Heart left ventricle (tissue), 16 donors: Measurements from ENCODE around the gene DAPK2. TPM values are rescaled to one million over a fixed set of nuclear protein-coding genes. Genes with fewer than 3 reads are reported as not detected.
A peak's percentile ranks its signal among the peaks of the same experiment; 100 is the strongest.

ENCODE experiments used
- ATAC-seq, 4 donors: fragments of 200-7000 bp; cut with Tn5 transposase; one replicate each; pipeline ENCODE4 v1.9.1; 2020 to 2022; ENCODE audit warnings: moderate library complexity in 4 of 4, mild to moderate bottlenecking in 3 of 4, moderate number of reproducible peaks in 1 of 4
- DNase-seq, 5 donors: peaks; one replicate each; pipeline ENCODE4 v3.0.0-alpha.2; 2020
- H3K27ac ChIP-seq, 12 donors: fragments of 200-600 bp; sonication (generic) in 4 of 12; one replicate each; pipeline versions ENCODE4 v1.5.0 to v1.8.0; 2016 to 2022; ENCODE audit warnings: mild to moderate bottlenecking in 2 of 12
- H3K27me3 ChIP-seq, 9 donors: fragments of 200-600 bp; sonication (generic) in 2 of 9; one replicate each; pipeline versions ENCODE4 v1.5.1 to v1.8.0; 2016 to 2022; ENCODE audit warnings: mild to moderate bottlenecking in 3 of 9
- H3K36me3 ChIP-seq, 9 donors: fragments of 200-600 bp; sonication (generic) in 2 of 9; one replicate each; pipeline versions ENCODE4 v1.5.0 to v1.8.0; 2018 to 2022; ENCODE audit warnings: mild to moderate bottlenecking in 2 of 9
- H3K4me1 ChIP-seq, 12 donors: fragments of 200-600 bp; sonication (generic) in 4 of 12; one replicate each; pipeline versions ENCODE4 v1.5.0 to v1.8.0; 2016 to 2022; ENCODE audit warnings: mild to moderate bottlenecking in 3 of 12
- H3K4me3 ChIP-seq, 12 donors: fragments of 200-600 bp; sonication (generic) in 4 of 12; one replicate each; pipeline versions ENCODE4 v1.5.0 to v1.8.0; 2017 to 2022; ENCODE audit warnings: mild to moderate bottlenecking in 9 of 12, moderate library complexity in 4 of 12
- H3K9me3 ChIP-seq, 12 donors: fragments of 200-600 bp; sonication (generic) in 4 of 12; one replicate each; pipeline versions ENCODE4 v1.5.0 to v1.8.0; 2016 to 2022; ENCODE audit warnings: mild to moderate bottlenecking in 1 of 12
- POLR2A ChIP-seq, 2 donors: fragments of 450-650 bp; IDR thresholded peaks; one replicate each; pipeline ENCODE4 v1.6.1; 2017; ENCODE audit warnings: antibody characterized with exemption in 2 of 2, mild to moderate bottlenecking in 2 of 2, moderate library complexity in 2 of 2
- WGBS, 4 donors: extraction: QIAGEN DNeasy Blood & Tissue Kit in 2 of 4; methylation state at CpG; one replicate each; pipeline versions ENCODE4 v1.1.5 to v1.1.7; 2013 to 2018; 5-methylcytosine and 5-hydroxymethylcytosine counted together
- intact Hi-C, 10 donors: fragments of 100-400 bp; cut with DNase I; formaldehyde crosslinking; loops; one replicate each; pipeline versions ENCODE4 v1.11.1 to v1.14.2; 2022
- polyA plus RNA-seq, 2 donors: library from polyadenylated mRNA; stranded (reverse); fragments of 200-250 nt; gene quantifications; one replicate each; pipeline ENCODE4 v1.2.3, GENCODE V29; 2013
- total RNA-seq, 9 donors: library from RNA; depleted of rRNA in 2 of 9; stranded (reverse); fragments of >200 nt in 2 of 9; fragmentation: NEBNext Ultra II Directional in 3 of 9; extraction: Animal tissue kit (Norgen Biotek cat#: 25700) in 3 of 9; gene quantifications; one replicate each; pipeline versions ENCODE4 v1.1.0 to v1.2.4, GENCODE V29; 2016 to 2023
- TF ChIP-seq, protein P1 (sequence below), 12 donors: fragments of 200-600 bp; sonication (generic) in 4 of 12; IDR thresholded peaks; one replicate each; pipeline versions ENCODE4 v1.5.0 to v1.8.0; 2018 to 2022; ENCODE audit warnings: antibody characterized with exemption in 12 of 12, mild to moderate bottlenecking in 5 of 12
- donor health status: ischemic (EF 13 %, LVEDD 7.1; RV severe dilation, severe dysfunction).
- donor health status: healthy with polysubstance abuse.
- donor health status: DM: no; HTN: yes; CAD: no.
- donor health status: DM: no; HTN: no; CAD: no.
- donor health status: ischemic (EF 25% LVEDD 6.9; RV normal size, moderate dysfunction).
- donor health status: ischemic (EF 25% LVEDD 5.7; RV mildly dilated, moderate dysfunction).
- donor health status: healthy.
- donor health status: DM: yes; HTN: yes; CAD: no.
- donor health status: ischemic (EF 35%, LVEDD 5.7; RV mildly dilated, moderate dysfunction).
- donor health status: nonischemic (EF 11% LVEDD 7.7; RV severe dilation, severe dysfunction).
- donor health status: DM: yes; HTN: yes; CAD: no.
- donor health status: PGD.
- donor health status: ischemic (EF 29% LVEDD 5.4; RV normal size, mild dysfunction).
- donor health status: nonischemic (EF 23%, LVEDD 6.1; RV moderate dilation, normal function).

The DAPK2 gene
- total and polyA plus RNA-seq, 11 donors: 20.4 to 56.2 (median 26.4) TPM

DNA sequence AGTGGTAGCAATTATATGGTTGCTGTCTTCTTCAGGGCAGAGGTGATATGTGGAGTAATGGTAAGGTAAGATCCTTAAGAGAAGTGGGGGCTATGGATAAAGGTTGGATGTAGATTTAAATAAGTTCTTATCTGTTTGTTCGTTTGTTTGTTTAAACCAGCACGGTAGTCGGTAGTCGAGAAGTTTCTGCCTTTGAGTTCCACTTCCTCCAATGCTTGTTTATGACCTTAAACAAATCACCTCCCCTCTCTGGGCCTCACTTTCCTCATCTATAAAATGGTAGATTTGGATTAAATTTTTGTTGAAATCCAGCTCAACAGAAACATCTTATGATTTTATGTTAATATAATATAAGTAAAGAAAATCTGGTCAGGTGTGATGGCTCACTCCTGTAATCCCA, 11.8 kb downstream of the DAPK2 start:
- no peak for ATAC-seq
- intact Hi-C loops: no loop called here
- Histone ChIP-seq H3K4me3 (no peak overlapping the region), H3K27me3 (no peaks in the 10 kb centered on the region), H3K36me3 (peaks cover 0 to 38% (median 20%) of the 10 kb centered on the region in 9 donors), H3K9me3 (no peaks in the 10 kb centered on the region), H3K27ac (peak overlapping the region in 2 of 12 donors; percentile 2 to 7), H3K4me1 (peaks cover 0 to 30% (median 3%) of the 10 kb centered on the region in 12 donors)
- no peak for TF ChIP-seq POLR2A (IDR thresholded peaks at IDR 0.05)
- TF ChIP-seq, protein P1, sequence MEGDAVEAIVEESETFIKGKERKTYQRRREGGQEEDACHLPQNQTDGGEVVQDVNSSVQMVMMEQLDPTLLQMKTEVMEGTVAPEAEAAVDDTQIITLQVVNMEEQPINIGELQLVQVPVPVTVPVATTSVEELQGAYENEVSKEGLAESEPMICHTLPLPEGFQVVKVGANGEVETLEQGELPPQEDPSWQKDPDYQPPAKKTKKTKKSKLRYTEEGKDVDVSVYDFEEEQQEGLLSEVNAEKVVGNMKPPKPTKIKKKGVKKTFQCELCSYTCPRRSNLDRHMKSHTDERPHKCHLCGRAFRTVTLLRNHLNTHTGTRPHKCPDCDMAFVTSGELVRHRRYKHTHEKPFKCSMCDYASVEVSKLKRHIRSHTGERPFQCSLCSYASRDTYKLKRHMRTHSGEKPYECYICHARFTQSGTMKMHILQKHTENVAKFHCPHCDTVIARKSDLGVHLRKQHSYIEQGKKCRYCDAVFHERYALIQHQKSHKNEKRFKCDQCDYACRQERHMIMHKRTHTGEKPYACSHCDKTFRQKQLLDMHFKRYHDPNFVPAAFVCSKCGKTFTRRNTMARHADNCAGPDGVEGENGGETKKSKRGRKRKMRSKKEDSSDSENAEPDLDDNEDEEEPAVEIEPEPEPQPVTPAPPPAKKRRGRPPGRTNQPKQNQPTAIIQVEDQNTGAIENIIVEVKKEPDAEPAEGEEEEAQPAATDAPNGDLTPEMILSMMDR (IDR thresholded peaks at IDR 0.05): no peak
- WGBS, 4 donors: 47 to 89% (median 58%) methylated on average over 4 of the region's 4 CpGs
- no peak for DNase-seq

DNA sequence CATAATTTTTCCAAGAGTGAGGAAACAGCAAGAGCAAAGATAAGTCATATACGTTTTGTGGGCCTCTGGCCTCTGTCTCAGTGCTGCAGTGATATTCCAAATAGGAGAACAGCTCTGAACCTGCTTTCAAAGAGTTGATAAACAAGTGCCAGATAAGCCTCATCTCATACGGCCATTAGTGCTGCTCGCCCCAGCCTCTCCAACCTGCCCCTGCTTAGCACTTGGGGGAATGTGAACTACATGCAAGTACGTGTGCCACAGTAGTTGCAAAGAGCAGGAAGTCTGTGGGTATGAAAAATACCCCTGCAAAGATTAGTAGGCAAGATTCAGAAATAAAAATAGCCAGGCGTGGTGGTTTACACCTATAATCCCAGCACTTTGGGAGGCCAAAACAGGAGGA, 14.0 kb downstream of the DAPK2 start:
- TF ChIP-seq, protein P1 (IDR thresholded peaks at IDR 0.05): no peak
- TF ChIP-seq POLR2A (IDR thresholded peaks at IDR 0.05): no peak

DNA sequence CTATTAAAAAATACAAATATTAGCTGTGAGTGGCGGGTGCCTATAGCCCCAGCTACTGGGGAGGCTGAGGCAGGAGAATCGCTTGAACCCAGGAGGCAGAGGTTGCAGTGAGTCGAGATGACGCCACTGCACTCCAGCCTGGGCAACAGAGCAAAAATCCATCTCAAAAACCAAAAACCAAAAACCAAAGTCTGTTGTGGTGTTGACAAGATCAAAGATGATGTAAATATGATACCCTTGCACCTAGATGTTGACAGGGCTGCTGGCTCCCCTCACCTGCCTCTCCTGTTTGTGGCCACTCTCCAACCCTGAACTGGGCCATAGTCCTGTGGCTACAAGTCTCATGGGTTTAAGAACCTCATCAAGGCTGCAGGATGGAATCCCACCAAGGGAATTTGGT, 16.2 kb downstream of the DAPK2 start:
- Histone ChIP-seq H3K9me3 (no peaks in the 10 kb centered on the region), H3K27me3 (no peaks in the 10 kb centered on the region), H3K36me3 (peaks cover 0 to 10% (median 0%) of the 10 kb centered on the region in 9 donors), H3K4me1 (peaks cover 0 to 44% (median 21%) of the 10 kb centered on the region in 12 donors), H3K4me3 (no peak overlapping the region), H3K27ac (no peak overlapping the region)
- intact Hi-C loops: no loop called here
- TF ChIP-seq POLR2A (IDR thresholded peaks at IDR 0.05): no peak
- TF ChIP-seq, protein P1 (IDR thresholded peaks at IDR 0.05): no peak
- no peak for ATAC-seq
- WGBS, 4 donors: 90 to 98% (median 95%) methylated on average over 4 of the region's 4 CpGs
- no peak for DNase-seq

More for the DNA sequence above, 14.0 kb downstream of the DAPK2 start:
- intact Hi-C loops: no loop called here
- peak; percentile 27 to 57 (median 30) for ATAC-seq
- 58 to 66% (median 63%) methylated on average over 5 of the region's 5 CpGs for WGBS, 4 donors
- Histone ChIP-seq H3K4me1 (peaks cover 0 to 37% (median 10%) of the 10 kb centered on the region in 12 donors), H3K27ac (peak overlapping the region in 4 of 12 donors; percentile 22 to 59 (median 34)), H3K27me3 (no peaks in the 10 kb centered on the region), H3K36me3 (peaks cover 0 to 17% (median 2%) of the 10 kb centered on the region in 9 donors), H3K9me3 (no peaks in the 10 kb centered on the region), H3K4me3 (no peak overlapping the region)
- DNase-seq: no peak

DNA sequence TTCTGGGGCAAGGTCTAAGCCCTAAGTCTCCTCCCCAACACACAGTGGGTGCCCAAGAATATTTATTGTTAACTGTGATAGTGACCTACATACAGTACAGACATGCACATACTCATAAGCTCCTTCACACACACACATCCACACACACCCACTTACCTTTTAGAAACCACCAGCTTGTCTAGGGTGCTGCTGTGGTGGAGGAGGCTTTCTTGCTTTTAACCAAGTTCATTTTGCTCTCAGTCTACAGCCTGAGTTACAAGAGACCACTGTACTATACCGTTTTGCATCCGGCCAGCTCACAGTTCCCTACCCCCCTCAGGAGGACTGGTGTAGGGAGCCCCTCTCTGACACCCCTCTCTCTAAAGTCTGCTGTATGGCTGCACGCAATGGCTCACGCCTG, 16.7 kb downstream of the DAPK2 start:
- intact Hi-C loops: loop anchor here in 1 of 10 donors (10.0 kb wide), 1 partner anchor 55 kb away; no protein-coding TSS in a partner anchor
- DNase-seq: no peak
- Histone ChIP-seq H3K9me3 (no peaks in the 10 kb centered on the region), H3K4me3 (no peak overlapping the region), H3K27ac (no peak overlapping the region), H3K36me3 (peaks cover 0 to 10% (median 0%) of the 10 kb centered on the region in 9 donors), H3K27me3 (no peaks in the 10 kb centered on the region), H3K4me1 (peaks cover 0 to 48% (median 21%) of the 10 kb centered on the region in 12 donors)
- TF ChIP-seq, protein P1 (IDR thresholded peaks at IDR 0.05): no peak
- TF ChIP-seq POLR2A (IDR thresholded peaks at IDR 0.05): no peak
- 94 to 98% (median 97%) methylated on average over 4 of the region's 4 CpGs for WGBS, 4 donors
- ATAC-seq: peak in 1 of 4 donors; percentile 16
